Panc1 (cell line): ENCODE data around the gene MAGI2.

Experiments used
- CTCF ChIP-seq: fragments of 450-650 bp; IDR thresholded peaks from 2 replicates; pipeline ENCODE4 v1.5.1; 2017; ENCODE audit warnings: mild to moderate bottlenecking
- POLR2AphosphoS5 ChIP-seq: IDR thresholded peaks from 2 replicates; pipeline ENCODE4 v1.6.1; 2012; ENCODE audit warnings: mild to moderate bottlenecking, low read depth, low read length, moderate library complexity
- REST ChIP-seq, 2 experiments: IDR thresholded peaks; 2 replicates each; pipeline ENCODE4 v1.6.1; 2011 to 2012; ENCODE audit warnings: low read depth in 2 of 2, control low read depth in 1 of 2, low read length in 1 of 2, mild to moderate bottlenecking in 1 of 2, moderate library complexity in 1 of 2; ENCODE audit not compliant: insufficient read depth in 1 of 2
- SIN3A ChIP-seq: IDR thresholded peaks from 2 replicates; pipeline ENCODE4 v1.6.1; 2012; ENCODE audit warnings: low read depth, mild to moderate bottlenecking, low read length, moderate library complexity, borderline replicate concordance; ENCODE audit not compliant: insufficient read depth

- TF ChIP-seq CTCF (no peak), SIN3A (no peak), POLR2AphosphoS5 (no peak), REST (IDR thresholded peaks at IDR 0.05; ENCODE audit: insufficient read depth in 1 of 2, low read depth in 2 of 2, low read length in 1 of 2) (no peak)
These were observed 164.8 kb downstream of the MAGI2 start for GRCh38 chr7:79288655-79289054.
